HT-29 (cell line): ENCODE data around the gene AMPD3. TPM values are rescaled to one million over a fixed set of nuclear protein-coding genes. Genes with fewer than 3 reads are reported as not detected.
"Not testable (repeated sequence)": the region's sequence is repeated elsewhere in the genome, so short reads cannot be mapped to it uniquely, and the experiment has no call there.

Experiments
- DNase-seq: peaks from one replicate; pipeline ENCODE4 v3.0.0-alpha.2; 2015; ENCODE audit warnings: low spot score
- total RNA-seq: library from RNA; depleted of rRNA; stranded (reverse); fragments of >200 nt; shearing (Covaris generic); gene quantifications from 2 replicates; pipeline ENCODE4 v1.2.3, GENCODE V29; 2014; rRNA removed

Gene AMPD3
- total RNA-seq = 6.3 and 10.4 TPM in 2 replicates

DNA sequence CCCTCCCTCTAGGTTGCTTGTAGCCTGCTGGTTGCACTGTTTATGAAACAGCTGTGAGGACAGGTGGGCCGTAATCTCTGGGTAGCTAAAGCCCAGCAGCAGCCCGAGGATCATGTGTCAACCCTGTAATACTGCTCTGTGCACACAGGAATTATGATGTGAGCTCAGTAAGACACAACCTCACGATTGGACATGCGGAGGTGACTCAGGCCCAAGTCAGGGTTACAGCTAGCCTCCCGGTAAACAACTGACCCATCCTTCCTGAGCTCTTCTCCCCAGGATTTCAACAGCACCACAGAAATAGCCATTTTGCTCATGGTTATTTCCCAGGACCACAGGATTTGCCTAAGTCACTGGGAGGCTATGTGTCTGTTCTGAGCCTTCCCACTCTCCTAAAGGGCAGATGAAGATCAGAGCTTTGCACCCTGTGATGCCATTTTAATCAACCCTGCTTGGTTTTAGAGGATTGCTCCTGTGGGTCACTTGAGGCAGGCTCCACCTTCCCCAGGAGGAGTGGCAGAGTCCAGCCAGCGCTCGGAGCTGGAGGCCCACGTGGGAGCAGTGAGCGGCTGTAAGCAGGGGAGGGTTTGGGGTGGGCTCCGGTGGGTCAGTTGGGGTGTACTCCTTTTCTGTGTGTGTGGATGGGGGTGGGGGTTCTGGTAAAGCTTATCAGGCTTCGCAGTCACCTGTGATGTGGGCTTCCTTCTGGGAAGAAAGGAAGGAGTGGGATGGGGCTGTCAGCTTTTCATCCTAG is at the start of gene AMPD3:
AMPD3 (plus strand) TSS at position 387 of the 754 bp plus-strand sequence. CDS start 6,256 bp downstream, outside the sequence.
- peak; percentile 47 for DNase-seq

DNA sequence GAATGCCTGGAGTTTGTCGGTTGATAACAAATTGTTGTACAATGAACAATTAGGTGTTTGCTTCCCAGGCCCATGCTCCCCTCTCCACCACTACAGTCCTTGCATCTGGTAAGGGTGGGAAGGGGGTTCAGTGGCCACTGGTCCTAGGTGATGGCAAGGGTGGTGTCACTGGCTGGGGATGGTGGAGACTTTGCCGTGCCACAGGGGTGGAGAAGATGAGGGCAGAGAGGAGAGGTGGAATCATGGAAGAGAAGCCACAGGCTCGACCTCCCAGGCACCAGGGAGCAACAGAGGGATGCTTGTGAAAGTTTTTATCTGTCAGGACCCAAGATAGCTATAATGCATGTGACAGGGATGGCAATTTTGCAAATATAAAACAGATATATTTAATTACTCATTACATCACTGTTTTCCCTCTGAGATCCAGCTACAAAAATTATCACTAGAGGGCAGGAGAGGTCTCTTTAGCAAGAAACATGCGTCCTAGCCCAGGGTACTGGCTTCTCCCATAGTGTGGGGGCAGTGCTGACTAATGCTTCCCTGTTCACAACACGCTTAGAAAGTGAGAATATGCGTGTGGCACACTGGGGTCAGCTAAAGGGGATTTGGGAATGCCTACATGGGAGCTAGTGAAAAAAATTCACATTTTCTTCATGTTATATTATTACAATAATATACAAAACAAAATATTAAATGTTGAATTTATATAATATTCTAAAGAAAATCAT is 49.0 kb upstream of the AMPD3 start:
- peak; percentile 89 for DNase-seq

DNA sequence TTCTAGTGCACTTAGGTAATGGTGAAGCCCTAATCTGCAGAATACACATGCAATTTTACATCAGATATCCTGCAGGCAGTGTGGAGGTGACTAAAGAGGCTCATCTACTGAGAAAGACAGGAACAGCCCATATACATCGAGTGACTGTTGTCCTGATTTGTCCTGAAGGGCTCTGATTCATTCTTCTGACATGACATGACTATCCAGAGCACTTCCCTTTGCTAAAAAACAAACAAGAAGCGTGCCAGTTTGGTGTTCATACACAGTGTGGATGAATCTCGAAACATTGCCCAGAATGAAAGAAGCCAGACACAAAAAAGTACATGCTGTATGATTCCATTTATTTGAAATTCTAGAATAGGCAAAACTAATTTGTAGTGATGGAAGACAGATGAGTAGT is 48.0 kb upstream of the AMPD3 start:
- peak; percentile 33 for DNase-seq

DNA sequence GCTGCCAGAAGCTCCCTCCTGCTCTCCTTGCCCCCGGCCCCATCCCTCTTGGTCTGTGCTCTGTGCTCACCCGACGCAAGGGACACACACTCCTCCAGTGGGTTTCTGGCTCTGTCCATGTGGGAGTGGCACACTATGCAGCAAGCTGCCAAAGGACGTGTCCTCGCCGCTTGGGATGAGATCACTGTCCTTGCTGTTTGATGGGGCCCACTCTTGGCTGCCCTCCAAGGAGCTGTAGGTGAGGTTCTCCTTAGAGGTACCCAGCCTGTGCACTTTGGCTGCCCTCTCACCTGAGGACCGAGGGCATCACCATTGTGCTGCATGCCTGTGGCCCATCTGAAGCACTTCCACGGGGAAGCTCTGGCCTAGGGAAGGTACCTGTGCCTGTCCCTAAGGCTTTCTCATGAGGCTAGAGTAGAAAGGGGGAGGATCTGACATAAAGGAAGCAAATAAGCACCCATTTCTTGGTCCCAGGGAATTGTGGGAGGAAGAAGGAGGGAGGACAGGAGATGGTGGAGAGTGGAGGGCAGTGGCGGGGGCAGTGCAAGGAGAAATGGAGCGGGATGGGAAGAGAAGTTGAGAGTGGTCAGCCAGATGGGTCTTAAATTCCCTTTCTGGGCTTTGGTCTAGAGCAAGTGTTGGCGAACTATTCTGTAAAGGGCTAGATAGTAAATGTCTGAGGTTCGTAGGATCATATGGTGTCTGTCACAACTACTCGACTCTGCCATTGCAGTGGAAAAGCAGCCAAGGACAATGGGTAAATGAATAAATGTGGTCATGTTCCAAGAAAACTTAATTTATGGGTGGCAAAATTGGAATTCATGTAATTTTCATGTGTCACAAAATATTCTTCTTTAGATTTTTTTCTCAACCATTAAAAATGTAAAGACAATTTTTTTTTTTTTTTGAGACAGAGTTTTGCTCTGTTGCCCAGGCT is 47.0 kb upstream of the AMPD3 start:
- no peak for DNase-seq

DNA sequence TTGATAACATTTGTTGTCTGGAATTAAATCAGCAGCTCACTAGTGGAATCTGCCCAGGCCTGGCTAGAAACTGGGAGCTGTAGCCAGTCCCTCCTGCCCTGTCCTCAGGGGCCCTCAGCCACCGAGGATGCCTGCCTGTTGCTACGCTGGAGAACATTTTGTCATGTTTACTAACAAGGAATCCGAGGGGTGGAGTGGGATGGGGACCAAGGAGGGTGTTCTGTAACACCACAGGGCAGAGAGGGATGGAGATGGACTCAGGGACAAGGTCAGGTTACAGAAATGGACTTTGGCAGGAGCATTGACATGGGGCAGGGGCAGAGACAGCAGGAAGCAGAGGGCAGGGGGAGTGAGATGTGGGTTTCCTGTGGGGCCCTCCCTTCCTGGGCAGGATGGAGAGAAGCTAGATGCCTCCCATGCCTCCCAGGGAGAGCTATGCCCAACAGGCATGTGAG is 45.8 kb upstream of the AMPD3 start:
- DNase-seq = no peak

DNA sequence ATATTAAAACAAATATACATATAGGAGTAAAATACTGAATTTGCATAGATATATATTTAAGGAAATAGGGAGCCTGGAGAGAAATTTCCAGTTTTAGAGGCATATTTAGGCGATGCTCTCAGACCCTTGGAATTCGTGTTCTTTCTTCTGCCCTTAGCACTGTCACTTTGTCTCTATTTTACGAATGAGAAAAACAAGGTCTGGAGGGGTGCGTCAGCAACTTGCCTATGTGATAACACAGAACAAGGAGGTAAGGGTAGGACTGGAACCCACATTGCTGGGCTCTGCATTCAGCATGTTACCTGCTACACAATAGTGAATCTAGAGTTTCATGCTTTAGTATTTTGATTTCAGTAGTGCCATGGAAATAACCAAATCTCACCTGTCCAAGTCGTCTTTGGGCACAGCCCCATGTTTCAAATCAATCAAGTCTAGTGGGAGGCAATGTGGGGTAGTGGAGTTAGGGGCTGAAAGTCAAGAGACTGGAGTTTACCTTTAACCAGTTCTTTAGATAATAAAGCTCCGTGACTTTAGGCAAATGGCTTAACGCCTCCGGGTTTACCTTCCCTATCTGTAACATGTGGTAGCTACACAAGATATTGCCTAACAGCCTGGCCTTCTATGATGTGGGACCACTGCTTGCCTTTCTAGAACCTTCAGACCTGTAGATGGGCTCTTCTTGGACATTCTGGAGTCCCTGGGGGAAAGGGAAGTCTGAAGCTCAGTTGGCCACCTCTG is 44.8 kb upstream of the AMPD3 start:
- no peak for DNase-seq

DNA sequence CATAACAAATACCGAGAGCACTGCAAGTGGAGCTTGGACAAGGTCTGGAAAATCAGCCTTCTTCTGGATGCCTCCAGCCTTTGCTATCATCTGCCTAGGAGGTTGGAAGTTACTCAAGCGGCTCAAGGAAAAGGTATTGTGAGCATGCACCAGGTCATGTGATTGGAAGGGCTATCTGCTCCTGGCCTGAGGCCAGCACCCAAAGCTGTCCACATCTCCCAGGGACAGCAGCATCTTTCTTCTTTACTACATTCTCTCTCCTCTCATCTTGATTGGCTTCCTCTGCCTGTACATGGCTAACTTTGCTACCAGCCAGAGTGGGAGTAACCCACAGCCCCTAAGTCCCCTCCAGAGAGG is 44.2 kb upstream of the AMPD3 start:
- no peak for DNase-seq

DNA sequence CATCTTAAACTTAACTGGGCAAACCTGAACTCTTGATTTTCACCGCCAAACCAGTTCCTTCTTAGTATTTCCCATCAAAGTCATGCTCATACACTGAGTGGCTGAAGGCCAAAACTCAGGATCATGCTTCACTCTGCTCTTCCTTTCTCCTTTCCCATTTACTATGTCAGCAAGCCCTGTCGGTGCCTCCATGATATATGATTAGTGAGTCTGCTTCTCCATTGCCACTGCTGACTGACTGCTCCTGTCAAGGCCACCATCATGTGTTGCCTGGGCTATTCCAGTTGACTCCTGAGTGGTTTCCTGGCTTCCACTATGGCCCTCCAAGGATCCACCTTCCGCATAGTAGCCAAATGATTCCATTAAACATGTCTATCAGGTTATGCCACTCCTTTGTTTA is 42.8 kb upstream of the AMPD3 start:
- DNase-seq = no peak

DNA sequence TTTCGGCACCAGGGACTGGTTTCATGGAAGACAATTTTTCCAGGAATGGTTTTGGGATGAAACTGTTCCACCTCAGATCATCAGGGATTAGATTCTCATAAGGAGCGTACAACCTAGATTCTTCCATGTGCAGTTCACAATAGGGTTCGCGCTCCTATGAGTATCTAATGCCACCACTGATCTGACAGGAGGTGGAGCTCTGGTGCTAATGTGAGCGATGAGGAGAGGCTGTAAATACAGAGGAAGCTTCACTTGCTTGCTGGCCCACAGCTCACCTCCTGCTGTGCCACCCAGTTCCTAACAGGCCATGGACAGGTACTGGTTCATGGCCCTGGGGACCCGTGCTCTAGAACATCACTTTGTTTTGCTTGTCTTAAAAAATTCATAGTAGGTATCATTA is 41.8 kb upstream of the AMPD3 start:
- peak; percentile 61 for DNase-seq

DNA sequence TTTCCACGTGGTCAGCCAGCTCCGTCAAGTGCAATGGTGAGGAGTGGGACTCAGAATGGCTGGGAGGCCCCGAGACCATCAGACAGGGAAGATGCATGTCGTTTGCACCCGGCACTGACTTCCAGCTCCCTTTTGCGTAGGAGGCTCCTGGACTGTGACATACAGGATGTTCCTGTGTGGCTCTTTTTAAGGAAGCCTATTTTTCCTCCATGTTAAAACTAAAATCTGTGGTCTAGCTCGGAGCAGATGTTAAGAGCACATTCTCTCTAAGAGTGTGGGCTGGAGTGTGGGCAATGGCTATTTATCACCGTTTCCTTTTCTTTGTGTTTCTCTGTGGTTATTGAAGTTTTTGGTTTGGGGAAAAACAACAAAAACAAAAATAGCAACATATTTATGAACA is 40.9 kb upstream of the AMPD3 start:
- no peak for DNase-seq

DNA sequence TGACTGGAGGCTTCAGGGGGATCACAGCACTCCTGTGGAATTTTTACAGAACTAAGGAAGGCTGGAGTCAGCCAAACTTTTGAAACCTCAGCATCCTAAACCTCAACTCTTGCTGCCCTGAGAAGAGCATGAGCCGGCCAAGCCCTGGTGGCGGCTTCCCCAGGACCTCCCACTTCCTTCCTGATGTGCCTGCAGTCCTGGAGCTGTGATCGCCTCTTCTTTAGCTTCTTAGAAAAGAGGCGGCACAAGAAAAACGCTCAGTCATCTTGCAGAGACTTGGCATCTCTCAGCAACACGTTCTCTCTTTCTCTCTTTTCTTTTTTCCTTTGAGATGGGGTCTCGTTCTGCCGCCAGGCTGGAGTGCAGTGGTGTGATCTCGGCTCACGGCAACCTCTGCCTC is 40.4 kb upstream of the AMPD3 start:
- no peak for DNase-seq

DNA sequence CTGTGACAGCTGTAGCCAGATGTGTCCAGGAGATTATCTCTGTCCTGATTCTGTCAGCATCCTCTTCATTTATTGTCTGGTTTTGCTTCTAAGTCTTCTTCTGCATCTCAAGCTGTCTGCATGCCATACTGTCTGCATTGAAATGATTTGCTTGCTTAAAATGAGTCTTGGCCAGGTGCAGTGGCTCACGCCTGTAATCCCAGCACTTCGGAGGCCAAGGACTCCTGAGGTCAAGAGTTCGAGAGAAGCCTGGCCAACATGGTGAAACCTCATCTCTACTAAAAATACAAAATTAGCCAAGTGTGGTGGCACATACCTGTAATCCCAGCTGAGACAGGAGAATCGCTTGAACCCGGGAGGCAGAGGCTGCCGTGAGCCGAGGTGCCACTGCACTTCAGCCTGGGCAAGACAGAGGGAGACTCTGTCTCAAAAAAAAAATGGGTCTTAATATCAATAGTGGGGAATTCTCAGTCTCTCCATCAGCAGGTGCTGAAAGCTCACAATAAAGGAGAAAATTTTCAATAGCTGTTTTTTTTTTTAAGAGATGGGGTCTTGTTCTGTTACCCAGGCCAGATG is 39.2 kb upstream of the AMPD3 start:
- DNase-seq = no peak

DNA sequence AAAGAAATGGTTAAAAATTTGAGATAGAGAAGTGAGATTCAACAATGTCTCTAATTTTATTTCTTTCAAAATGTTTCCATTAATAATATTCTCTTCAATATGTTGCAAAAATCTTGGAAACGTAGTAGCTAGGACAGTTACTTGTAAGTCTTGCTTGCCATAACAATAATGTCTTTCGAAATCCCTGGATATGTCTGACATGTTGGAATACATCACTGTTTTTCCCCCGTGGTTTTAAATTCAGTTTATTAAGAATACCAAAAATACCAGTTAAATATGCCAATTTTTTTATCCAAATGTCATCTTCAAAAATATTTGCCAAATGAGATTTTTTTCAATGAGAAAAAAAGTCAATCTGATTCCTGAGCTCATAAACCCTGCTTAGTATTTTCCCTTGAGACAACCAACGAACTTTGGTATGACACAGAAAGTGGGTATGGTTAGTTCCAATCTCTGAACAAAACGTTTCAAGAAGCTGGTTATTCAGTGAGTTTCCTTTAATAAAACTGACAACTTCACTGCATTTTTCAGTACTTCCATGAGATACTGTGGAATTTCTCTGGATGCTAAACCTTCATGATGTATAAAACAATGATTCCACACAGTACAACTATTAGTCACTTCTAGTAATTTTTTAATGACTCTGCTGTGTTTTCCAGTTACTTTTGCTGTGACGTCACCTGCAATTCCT is 36.7 kb upstream of the AMPD3 start:
- no peak for DNase-seq

DNA sequence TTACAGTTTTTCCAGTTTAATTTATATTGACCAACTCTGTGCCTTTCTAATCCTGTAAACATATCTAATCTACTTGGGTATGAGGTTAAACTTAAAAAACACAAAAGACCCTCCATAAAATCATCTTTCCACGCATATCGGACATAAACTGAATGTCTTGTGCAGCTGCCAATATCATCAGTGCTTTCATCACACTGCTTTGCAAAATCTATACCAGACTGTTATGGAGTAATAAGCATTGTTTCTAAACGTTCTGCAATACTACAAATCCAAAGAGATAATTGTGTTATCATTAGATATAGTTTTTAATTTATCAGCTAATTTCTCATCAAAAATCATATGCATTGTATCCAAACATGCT is 36.1 kb upstream of the AMPD3 start:
- DNase-seq = no peak

DNA sequence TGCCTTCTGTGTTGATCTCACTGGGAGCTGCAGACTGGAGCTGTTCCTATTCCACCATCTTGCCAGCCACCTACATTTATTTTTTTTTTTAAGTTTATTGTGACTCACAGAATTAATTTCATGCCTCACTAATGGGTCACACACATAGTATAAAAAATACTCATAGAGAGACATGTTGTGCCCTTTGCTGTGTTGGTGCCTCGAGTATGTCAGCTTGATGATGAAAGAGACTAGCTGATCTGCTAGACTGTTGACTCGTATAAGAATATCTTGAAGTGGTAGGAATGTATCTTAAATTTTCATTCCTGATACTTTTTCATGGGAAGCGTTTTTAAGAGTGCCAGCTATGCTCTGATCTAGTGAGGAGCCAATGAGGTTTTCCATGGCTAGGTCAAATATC is 28.6 kb upstream of the AMPD3 start:
- DNase-seq = no peak

DNA sequence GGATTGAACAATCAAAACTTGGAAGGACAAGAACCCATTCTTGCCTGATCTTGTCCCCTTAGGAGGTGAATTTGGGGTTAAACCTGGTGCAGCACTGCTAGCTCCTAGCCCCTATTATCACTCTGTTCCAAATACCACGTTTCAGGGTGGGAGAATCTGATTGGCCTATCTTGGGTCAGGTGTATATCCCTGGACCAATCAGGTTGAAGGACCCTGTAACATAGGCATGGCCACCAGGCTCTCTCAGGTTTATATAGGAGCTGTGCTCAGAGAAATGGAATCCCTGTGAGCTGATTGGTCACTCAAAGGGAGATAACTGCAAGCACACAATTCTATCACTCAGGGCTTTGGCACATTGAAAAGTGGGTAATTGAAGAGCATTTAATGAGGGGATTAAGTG is 26.6 kb upstream of the AMPD3 start:
- no peak for DNase-seq

DNA sequence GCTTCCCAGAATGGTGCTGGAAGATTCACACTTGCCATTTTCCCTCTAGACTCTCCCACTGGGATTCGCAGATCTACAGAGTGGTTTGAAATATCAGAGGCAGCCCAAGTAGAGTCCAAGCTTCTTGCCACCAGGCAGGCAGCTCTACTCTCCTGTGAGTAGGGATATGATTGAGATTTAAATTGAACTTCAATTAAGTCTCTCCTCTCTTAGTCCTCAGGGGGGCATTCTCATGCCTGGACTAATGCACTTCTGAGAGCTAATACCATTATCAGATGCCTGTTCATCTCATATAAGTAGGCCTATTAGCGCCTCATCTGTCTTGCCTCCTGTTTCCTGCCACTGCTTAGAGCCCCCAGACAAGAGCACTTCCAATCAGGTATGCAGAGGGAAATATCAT is 25.5 kb upstream of the AMPD3 start:
- no peak for DNase-seq

DNA sequence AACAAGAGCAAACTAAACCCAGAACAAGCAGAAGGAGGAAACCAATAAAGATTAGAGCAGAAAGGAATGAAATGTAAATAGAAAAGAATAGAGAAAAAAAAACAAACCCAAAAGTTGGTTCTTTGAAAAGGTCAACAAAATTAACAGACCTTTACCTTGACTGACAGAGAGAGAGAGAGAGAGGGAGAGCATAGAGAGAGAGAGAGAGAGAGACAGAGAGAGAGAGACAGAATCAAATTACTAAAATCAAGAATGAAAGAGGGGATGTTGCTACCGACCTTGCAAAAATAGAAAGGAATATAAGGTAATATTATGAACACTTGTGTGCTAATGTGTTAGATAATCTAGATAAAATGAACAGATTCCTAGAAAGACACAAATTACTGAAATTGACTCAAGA is 22.6 kb upstream of the AMPD3 start:
- DNase-seq = no peak

DNA sequence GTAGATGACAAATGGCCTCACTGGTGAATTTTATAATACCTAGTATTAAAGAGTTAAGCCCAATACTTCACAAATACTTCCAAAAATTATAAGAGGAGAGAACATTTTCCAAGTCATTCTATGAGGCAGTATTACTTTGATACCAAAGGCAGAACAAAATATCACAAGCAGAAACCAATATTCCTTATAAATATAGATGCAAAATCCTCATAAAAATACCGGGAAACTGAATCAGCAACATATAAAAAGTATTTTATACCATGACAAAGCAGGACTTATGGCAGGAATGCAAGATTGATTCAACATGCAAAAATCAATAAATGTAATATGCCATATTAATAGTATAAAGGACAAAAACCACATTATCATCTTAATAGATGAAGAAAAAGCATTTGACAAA is 22.1 kb upstream of the AMPD3 start:
- no peak for DNase-seq

DNA sequence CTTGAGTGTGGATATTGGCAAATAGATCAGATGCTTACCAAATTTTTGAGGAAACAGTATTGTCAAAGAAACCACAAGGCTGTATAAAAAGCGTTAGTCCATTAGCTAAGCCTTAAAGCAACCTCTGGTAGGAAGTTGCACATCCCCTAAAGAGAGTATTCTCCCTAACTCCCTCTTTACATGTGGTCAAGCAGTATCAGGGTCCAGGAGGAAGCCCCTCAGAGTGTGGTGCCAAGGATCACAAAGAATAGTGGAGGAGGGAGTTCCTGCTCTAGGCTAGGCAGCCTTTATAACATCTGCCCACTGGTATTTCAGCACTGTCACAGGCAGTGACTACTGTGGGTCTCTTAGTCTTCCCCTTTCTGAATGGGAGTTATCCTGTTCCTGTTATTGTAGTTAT is 18.8 kb upstream of the AMPD3 start:
- DNase-seq = no peak

DNA sequence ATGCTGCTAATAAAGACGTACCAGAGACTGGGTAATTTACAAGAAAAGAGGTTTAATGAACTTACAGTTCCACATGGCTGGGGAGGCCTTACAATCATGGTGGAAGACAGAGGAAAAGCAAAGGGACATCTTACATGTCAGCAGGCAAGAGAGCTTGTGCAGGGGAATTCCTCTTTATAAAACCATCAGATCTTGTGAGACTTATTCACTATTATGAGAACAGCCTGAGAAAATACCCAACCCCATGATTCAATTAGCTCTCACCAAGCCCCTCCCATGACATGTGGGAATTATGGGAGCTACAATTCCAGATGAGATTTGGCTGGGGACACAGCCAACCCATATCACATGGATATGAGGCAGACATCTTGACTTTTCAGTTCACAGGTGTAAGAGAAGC is 18.4 kb upstream of the AMPD3 start:
- DNase-seq = not testable (repeated sequence)
